ENCODE data around the gene SPIN1.

- no peak for TF ChIP-seq MAX (IDR thresholded peaks at IDR 0.05; ENCODE audit: insufficient read depth, insufficient read length)
- TF ChIP-seq POLR2A (IDR thresholded peaks at IDR 0.05; ENCODE audit: low read depth, low read length): no peak
- TF ChIP-seq POLR2AphosphoS5 (IDR thresholded peaks at IDR 0.05; ENCODE audit: insufficient read depth, low read depth, low read length): no peak
- no peak for TF ChIP-seq FOS (IDR thresholded peaks at IDR 0.05; ENCODE audit: borderline replicate concordance, insufficient read depth, low read length)
- TF ChIP-seq EZH2 (IDR thresholded peaks at IDR 0.05; ENCODE audit: borderline replicate concordance, low read depth, low read length, severe bottlenecking): no peak
- no peak for TF ChIP-seq JUN (IDR thresholded peaks at IDR 0.05; ENCODE audit: borderline replicate concordance, insufficient read depth, insufficient read length, low read depth)
- TF ChIP-seq, protein P1, sequence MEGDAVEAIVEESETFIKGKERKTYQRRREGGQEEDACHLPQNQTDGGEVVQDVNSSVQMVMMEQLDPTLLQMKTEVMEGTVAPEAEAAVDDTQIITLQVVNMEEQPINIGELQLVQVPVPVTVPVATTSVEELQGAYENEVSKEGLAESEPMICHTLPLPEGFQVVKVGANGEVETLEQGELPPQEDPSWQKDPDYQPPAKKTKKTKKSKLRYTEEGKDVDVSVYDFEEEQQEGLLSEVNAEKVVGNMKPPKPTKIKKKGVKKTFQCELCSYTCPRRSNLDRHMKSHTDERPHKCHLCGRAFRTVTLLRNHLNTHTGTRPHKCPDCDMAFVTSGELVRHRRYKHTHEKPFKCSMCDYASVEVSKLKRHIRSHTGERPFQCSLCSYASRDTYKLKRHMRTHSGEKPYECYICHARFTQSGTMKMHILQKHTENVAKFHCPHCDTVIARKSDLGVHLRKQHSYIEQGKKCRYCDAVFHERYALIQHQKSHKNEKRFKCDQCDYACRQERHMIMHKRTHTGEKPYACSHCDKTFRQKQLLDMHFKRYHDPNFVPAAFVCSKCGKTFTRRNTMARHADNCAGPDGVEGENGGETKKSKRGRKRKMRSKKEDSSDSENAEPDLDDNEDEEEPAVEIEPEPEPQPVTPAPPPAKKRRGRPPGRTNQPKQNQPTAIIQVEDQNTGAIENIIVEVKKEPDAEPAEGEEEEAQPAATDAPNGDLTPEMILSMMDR (IDR thresholded peaks at IDR 0.05; ENCODE audit: extremely low read depth in 1 of 2, insufficient read depth in 1 of 2, low read depth in 1 of 2, low read length in 2 of 2): no peak
- no peak for TF ChIP-seq GATA2 (IDR thresholded peaks at IDR 0.05; ENCODE audit: insufficient read depth, insufficient read length, low read depth, low read length)
Observed at GRCh38 chr9:88370346-88370745, 17.9 kb upstream of the SPIN1 start.
